Activated CD8-positive, alpha-beta T cell treated with anti-CD3 and anti-CD28 coated beads, Interleukin-2, amount 10 ng/mL, durations not matched to agents 7 days and 5 days (primary cell): Measurements from ENCODE around the gene RHOT1. TPM values are rescaled to one million over a fixed set of nuclear protein-coding genes. Genes with fewer than 3 reads are reported as not detected.
A peak's percentile ranks its signal among the peaks of the same experiment; 100 is the strongest.
"Not testable (repeated sequence)": the region's sequence is repeated elsewhere in the genome, so short reads cannot be mapped to it uniquely, and the experiment has no call there.

ENCODE experiments used
- ATAC-seq: fragments of 150-1000 bp; cut with Tn5 transposase; one replicate; pipeline ENCODE4 v1.10.0; 2021; ENCODE audit warnings: moderate library complexity
- CTCF ChIA-PET: fragments of 350-600 bp; sonication (Branson Sonifier 250); formaldehyde crosslinking; loops from one replicate; lab custom pipeline; 2021; ENCODE audit warnings: antibody characterized with exemption; lab: Charles Lee
- POLR2A ChIA-PET: fragments of 350-600 bp; sonication (Branson Sonifier 250); formaldehyde crosslinking; loops from one replicate; lab custom pipeline; 2021; ENCODE audit warnings: antibody characterized with exemption; lab: Charles Lee
- DNase-seq: peaks from one replicate; pipeline ENCODE4 v3.0.0-alpha.2; 2020
- H3K27ac Mint-ChIP-seq: one replicate; pipeline ENCODE4 v1.8.0; 2021; ENCODE audit warnings: mild to moderate bottlenecking, mixed read lengths
- H3K27me3 Mint-ChIP-seq: one replicate; pipeline ENCODE4 v1.8.0; 2021; ENCODE audit warnings: low read depth, mixed read lengths
- H3K36me3 Mint-ChIP-seq: one replicate; pipeline ENCODE4 v1.8.0; 2021; ENCODE audit warnings: low read depth, mixed read lengths
- H3K4me1 Mint-ChIP-seq: one replicate; pipeline ENCODE4 v1.8.0; 2021; ENCODE audit warnings: low read depth, mixed read lengths
- H3K4me3 Mint-ChIP-seq: one replicate; pipeline ENCODE4 v1.8.0; 2021; ENCODE audit warnings: mild to moderate bottlenecking, mixed read lengths
- H3K9me3 Mint-ChIP-seq: one replicate; pipeline ENCODE4 v1.8.0; 2022; ENCODE audit warnings: mixed read lengths; ENCODE audit not compliant: insufficient read depth
- total RNA-seq, 2 experiments: library from RNA; stranded (reverse); gene quantifications; one replicate each; pipeline ENCODE4 v1.2.3, GENCODE V29; 2021

Gene RHOT1
- total RNA-seq, 2 experiments from 2014 or later: 29.9 to 31.4 TPM

- DNase-seq (no peak), ATAC-seq (no peak)
- CTCF ChIA-PET: interaction anchor here (0.6 to 8.8 kb wide), 14 partner anchors 15 to 303 kb away, joined by 3 to 110 read pairs (median 3); partner anchors contain the start of genes LRRC37B, PSMD11 and UTP6
- no peaks in the 10 kb centered on the region for H3K27me3 Mint-ChIP-seq
- POLR2A ChIA-PET: interaction anchor here (0.7 to 1.4 kb wide), 3 partner anchors 12 to 135 kb away, joined by 3 to 4 read pairs (median 4); partner anchors contain the start of gene LRRC37B
- peaks cover 41% of the 10 kb centered on the region for H3K4me1 Mint-ChIP-seq
- peaks cover 9% of the 10 kb centered on the region for H3K36me3 Mint-ChIP-seq
- peak overlapping the region; percentile 77 for H3K27ac Mint-ChIP-seq
- H3K9me3 Mint-ChIP-seq: no peaks in the 10 kb centered on the region
- H3K4me3 Mint-ChIP-seq: peak overlapping the region; percentile 78
These were observed 644 bp upstream of the RHOT1 start for GRCh38 chr17:32141679-32142037.

GRCh38 chr17:32142857-32143526, 690 bp downstream of the RHOT1 start:
- Mint-ChIP-seq H3K9me3 (no peaks in the 10 kb centered on the region), H3K36me3 (peaks cover 9% of the 10 kb centered on the region), H3K27ac (peak overlapping the region; percentile 76), H3K4me1 (peaks cover 36% of the 10 kb centered on the region), H3K4me3 (peak overlapping the region; percentile 98), H3K27me3 (no peaks in the 10 kb centered on the region)
- CTCF ChIA-PET: interaction anchor here (1.7 to 8.8 kb wide), 3 partner anchors 16 to 136 kb away, joined by 5 to 110 read pairs (median 85); partner anchors contain the start of gene LRRC37B
- POLR2A ChIA-PET: interaction anchor here (1.3 to 1.4 kb wide), 2 partner anchors 11 to 15 kb away, joined by 4 read pairs; no protein-coding TSS in a partner anchor
- ATAC-seq: peak; percentile 22
- DNase-seq: peak; percentile 40

GRCh38 chr17:32143527-32143870, 1.2 kb downstream of the RHOT1 start:
- no peaks in the 10 kb centered on the region for H3K27me3 Mint-ChIP-seq
- H3K4me3 Mint-ChIP-seq: peak overlapping the region; percentile 98
- H3K9me3 Mint-ChIP-seq: no peaks in the 10 kb centered on the region
- H3K27ac Mint-ChIP-seq: no peak overlapping the region
- DNase-seq (no peak), ATAC-seq (no peak)
- peaks cover 34% of the 10 kb centered on the region for H3K4me1 Mint-ChIP-seq
- ChIA-PET CTCF (interaction anchor here (8.8 kb wide), 1 partner anchor 136 kb away, joined by 110 read pairs; the partner anchor contains the start of gene LRRC37B), POLR2A (interaction anchor here (1.4 kb wide), 1 partner anchor 16 kb away, joined by 4 read pairs; no protein-coding TSS in a partner anchor)
- H3K36me3 Mint-ChIP-seq: peaks cover 9% of the 10 kb centered on the region

GRCh38 chr17:32144442-32144841, 2.1 kb downstream of the RHOT1 start:
- peaks cover 28% of the 10 kb centered on the region for H3K4me1 Mint-ChIP-seq
- H3K27me3 Mint-ChIP-seq, H3K27ac Mint-ChIP-seq, POLR2A ChIA-PET, H3K4me3 Mint-ChIP-seq, H3K36me3 Mint-ChIP-seq, ATAC-seq, DNase-seq, H3K9me3 Mint-ChIP-seq: not testable (repeated sequence)
- CTCF ChIA-PET: interaction anchor here (1.1 kb wide), 1 partner anchor 8 kb away, joined by 4 read pairs; no protein-coding TSS in a partner anchor

GRCh38 chr17:32148351-32148750, 6.0 kb downstream of the RHOT1 start:
- ATAC-seq: no peak

GRCh38 chr17:32150358-32150757, 8.1 kb downstream of the RHOT1 start:
- DNase-seq (no peak), ATAC-seq (no peak)
- POLR2A ChIA-PET: no interaction called here
- Mint-ChIP-seq H3K27ac (no peak overlapping the region), H3K36me3 (peaks cover 20% of the 10 kb centered on the region), H3K9me3 (no peaks in the 10 kb centered on the region), H3K4me1 (peaks cover 6% of the 10 kb centered on the region), H3K4me3 (no peak overlapping the region), H3K27me3 (no peaks in the 10 kb centered on the region)
- CTCF ChIA-PET: interaction anchor here (0.6 to 0.8 kb wide), 2 partner anchors 13 to 537 kb away, joined by 3 read pairs; no protein-coding TSS in a partner anchor

More at GRCh38 chr17:32148351-32148750, 6.0 kb downstream of the RHOT1 start:
- Mint-ChIP-seq H3K4me1 (peaks cover 17% of the 10 kb centered on the region), H3K9me3 (no peaks in the 10 kb centered on the region), H3K27me3 (no peaks in the 10 kb centered on the region), H3K36me3 (peaks cover 13% of the 10 kb centered on the region), H3K4me3 (no peak overlapping the region), H3K27ac (no peak overlapping the region)
- no peak for DNase-seq
- CTCF ChIA-PET: interaction anchor here (0.8 kb wide), 1 partner anchor 8 kb away, joined by 3 read pairs; no protein-coding TSS in a partner anchor
- POLR2A ChIA-PET: no interaction called here

- peaks cover 4% of the 10 kb centered on the region for H3K4me1 Mint-ChIP-seq
- peaks cover 15% of the 10 kb centered on the region for H3K36me3 Mint-ChIP-seq
- no peak for ATAC-seq
- DNase-seq: no peak
- ChIA-PET POLR2A (no interaction called here), CTCF (no interaction called here)
- H3K9me3 Mint-ChIP-seq: no peaks in the 10 kb centered on the region
- no peaks in the 10 kb centered on the region for H3K27me3 Mint-ChIP-seq
- H3K27ac Mint-ChIP-seq: no peak overlapping the region
- no peak overlapping the region for H3K4me3 Mint-ChIP-seq
These were observed 9.8 kb downstream of the RHOT1 start for GRCh38 chr17:32152130-32152529.

GRCh38 chr17:32155896-32156295, 13.6 kb downstream of the RHOT1 start:
- Mint-ChIP-seq H3K27me3 (no peaks in the 10 kb centered on the region), H3K36me3 (peaks cover 19% of the 10 kb centered on the region), H3K4me1 (no peaks in the 10 kb centered on the region), H3K4me3 (no peak overlapping the region), H3K27ac (no peak overlapping the region), H3K9me3 (no peaks in the 10 kb centered on the region)
- POLR2A ChIA-PET: no interaction called here
- no peak for ATAC-seq
- CTCF ChIA-PET: no interaction called here
- DNase-seq: no peak

- Mint-ChIP-seq H3K9me3 (no peaks in the 10 kb centered on the region), H3K4me1 (no peaks in the 10 kb centered on the region), H3K4me3 (no peak overlapping the region), H3K36me3 (peaks cover 21% of the 10 kb centered on the region), H3K27ac (no peak overlapping the region), H3K27me3 (no peaks in the 10 kb centered on the region)
- POLR2A ChIA-PET: no interaction called here
- ATAC-seq (no peak), DNase-seq (no peak)
- CTCF ChIA-PET: interaction anchor here (1.2 to 1.8 kb wide), 3 partner anchors 15 to 18 kb away, joined by 3 to 8 read pairs (median 4); partner anchors contain the start of gene RHOT1
These were observed 14.4 kb downstream of the RHOT1 start for GRCh38 chr17:32156656-32157055.

- DNase-seq: no peak
- Mint-ChIP-seq H3K9me3 (no peaks in the 10 kb centered on the region), H3K4me1 (no peaks in the 10 kb centered on the region), H3K4me3 (no peak overlapping the region), H3K27ac (no peak overlapping the region), H3K36me3 (peaks cover 25% of the 10 kb centered on the region), H3K27me3 (no peaks in the 10 kb centered on the region)
- CTCF ChIA-PET: interaction anchor here (1.2 to 1.8 kb wide), 3 partner anchors 15 to 19 kb away, joined by 3 to 8 read pairs (median 4); partner anchors contain the start of gene RHOT1
- ATAC-seq: no peak
- POLR2A ChIA-PET: no interaction called here
These were observed 14.9 kb downstream of the RHOT1 start for GRCh38 chr17:32157225-32157624.

GRCh38 chr17:32158870-32159585, 16.7 kb downstream of the RHOT1 start:
- H3K36me3 Mint-ChIP-seq: peaks cover 19% of the 10 kb centered on the region
- H3K27me3 Mint-ChIP-seq: no peaks in the 10 kb centered on the region
- H3K4me1 Mint-ChIP-seq: no peaks in the 10 kb centered on the region
- DNase-seq (no peak), ATAC-seq (no peak)
- ChIA-PET POLR2A (no interaction called here), CTCF (no interaction called here)
- no peaks in the 10 kb centered on the region for H3K9me3 Mint-ChIP-seq
- H3K4me3 Mint-ChIP-seq: no peak overlapping the region
- no peak overlapping the region for H3K27ac Mint-ChIP-seq
